HepG2 (cell line): ENCODE data around the gene PARN. TPM values are rescaled to one million over a fixed set of nuclear protein-coding genes. Genes with fewer than 3 reads are reported as not detected.

Source experiments
- GPN1 ChIP-seq: sonication (generic); formaldehyde crosslinking; IDR thresholded peaks from 2 replicates; pipeline ENCODE4 v1.5.1; 2020; ENCODE audit warnings: missing genetic modification reagents, borderline replicate concordance
- HDAC1 ChIP-seq: sonication (generic); formaldehyde crosslinking; IDR thresholded peaks from 2 replicates; pipeline ENCODE4 v1.5.1; 2020; ENCODE audit warnings: mild to moderate bottlenecking, missing genetic modification reagents
- HNRNPK ChIP-seq: fragments of 200-400 bp; formaldehyde crosslinking; IDR thresholded peaks from 2 replicates; pipeline ENCODE4 v1.6.1; 2018; ENCODE audit warnings: low read length, low read depth, moderate library complexity, mild to moderate bottlenecking; ENCODE audit not compliant: poor library complexity, severe bottlenecking
- MTA1 ChIP-seq: sonication (generic); formaldehyde crosslinking; IDR thresholded peaks from 2 replicates; pipeline ENCODE4 v1.4.0; 2020; ENCODE audit warnings: missing genetic modification reagents, mild to moderate bottlenecking, borderline replicate concordance
- NCOR1 ChIP-seq: fragments of 200-600 bp; sonication (generic); IDR thresholded peaks from 2 replicates; pipeline ENCODE4 v1.7.0; 2017; ENCODE audit warnings: antibody characterized with exemption, low read length, borderline replicate concordance
- RNF2 ChIP-seq: fragments of 450-650 bp; conservative IDR thresholded peaks from 2 replicates; pipeline ENCODE4 v1.6.1; 2016; ENCODE audit warnings: low read depth
- ZNF879 ChIP-seq: sonication (generic); formaldehyde crosslinking; IDR thresholded peaks from 2 replicates; pipeline ENCODE4 v1.8.1; 2023; ENCODE audit warnings: missing genetic modification reagents
- polyA plus RNA-seq, 8 experiments: library from polyadenylated mRNA; depleted of rRNA in 3 of 8; stranded (reverse) in 7 of 8; unstranded in 1 of 8; fragments of >200 nt; fragmentation: Illumina TruSeq in 4 of 8; extraction: Trizol in 4 of 8; gene quantifications; 2 replicates each; pipeline versions ENCODE4 v1.2.1 to v1.2.3, GENCODE V29; 2011 to 2016; ENCODE audit warnings: low read depth in 4 of 8, missing spikeins in 1 of 8, mixed read lengths in 1 of 8; ENCODE audit not compliant: insufficient read depth in 1 of 8
- total RNA-seq, 5 experiments: library from RNA; depleted of rRNA; stranded (reverse); fragments of >200 nt; fragmentation: Illumina TruSeq; extraction: Trizol; gene quantifications; 2 replicates each; pipeline ENCODE4 v1.2.3, GENCODE V29; 2016; ENCODE audit warnings: low read depth in 1 of 5
- TF ChIP-seq, protein P1 (sequence below): sonication (generic); formaldehyde crosslinking; IDR thresholded peaks from 2 replicates; pipeline ENCODE4 v1.4.0; 2020; ENCODE audit warnings: missing genetic modification reagents
- TF ChIP-seq, protein P2 (sequence below): sonication (generic); formaldehyde crosslinking; conservative IDR thresholded peaks from 2 replicates; pipeline ENCODE4 v1.8.0; 2022; ENCODE audit warnings: mild to moderate bottlenecking, moderate library complexity, missing genetic modification reagents
- TF ChIP-seq, protein P3 (sequence below): sonication (generic); formaldehyde crosslinking; IDR thresholded peaks from 2 replicates; pipeline ENCODE4 v1.5.0; 2020; ENCODE audit warnings: missing genetic modification reagents
- TF ChIP-seq, protein P4 (sequence below): sonication (generic); formaldehyde crosslinking; IDR thresholded peaks from 2 replicates; pipeline ENCODE4 v1.9.0; 2022; ENCODE audit warnings: low read depth, missing genetic modification reagents
- TF ChIP-seq, protein P5 (sequence below): IDR thresholded peaks from 2 replicates; pipeline ENCODE4 v1.6.1; 2016; ENCODE audit warnings: mild to moderate bottlenecking, missing biosample characterization, missing genetic modification reagents
- TF ChIP-seq, protein P6 (sequence below): IDR thresholded peaks from 2 replicates; pipeline ENCODE4 v1.6.1; 2016; ENCODE audit warnings: mild to moderate bottlenecking
- TF ChIP-seq, protein P7 (sequence below): sonication (generic); formaldehyde crosslinking; IDR thresholded peaks from 2 replicates; pipeline ENCODE4 v1.4.0; 2020; ENCODE audit warnings: missing genetic modification reagents, borderline replicate concordance

Gene PARN
- total and polyA plus RNA-seq, 2 of the 13 experiments (the other 11 are each of a cell fraction or from before 2014, with no cell fraction given), result 13.3 to 47.6 TPM

DNA sequence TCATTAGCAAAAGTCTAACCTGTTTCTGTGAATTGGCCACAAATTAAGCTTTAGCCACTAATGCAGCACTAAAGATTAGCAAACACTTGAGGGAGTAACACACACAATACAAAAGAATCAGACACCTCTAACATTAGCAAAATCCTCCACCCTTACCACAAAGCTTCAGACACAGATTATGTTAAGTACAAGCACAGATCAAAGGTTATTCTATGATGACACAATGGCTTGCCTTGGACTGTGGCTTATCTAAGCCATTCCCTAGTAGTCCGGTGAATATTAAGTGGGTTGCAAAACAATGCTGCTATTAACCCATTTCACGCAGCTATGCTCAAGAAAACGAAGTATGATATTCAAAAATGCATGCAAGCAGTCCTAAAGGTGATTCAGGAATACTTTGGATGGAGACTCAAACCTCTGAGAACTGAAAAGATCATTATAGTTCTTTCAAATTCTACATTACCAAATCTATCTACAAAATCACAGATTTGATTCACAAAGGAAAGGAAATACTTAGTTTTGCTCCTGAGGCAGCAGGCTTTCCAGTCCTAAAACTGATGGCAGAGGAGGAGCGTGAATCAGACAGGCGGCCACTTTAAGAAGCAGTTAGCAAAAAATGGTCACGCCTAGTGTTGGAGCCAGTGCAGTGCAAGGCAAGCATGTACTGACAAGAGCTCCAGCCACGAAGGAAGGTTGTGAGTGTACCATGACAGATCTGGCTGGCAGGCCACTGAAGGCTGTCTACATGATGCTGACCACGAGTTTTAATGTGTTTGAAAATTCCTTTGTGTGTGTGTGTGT, 67.2 kb downstream of the PARN start (continued):
- TF ChIP-seq, protein P1, sequence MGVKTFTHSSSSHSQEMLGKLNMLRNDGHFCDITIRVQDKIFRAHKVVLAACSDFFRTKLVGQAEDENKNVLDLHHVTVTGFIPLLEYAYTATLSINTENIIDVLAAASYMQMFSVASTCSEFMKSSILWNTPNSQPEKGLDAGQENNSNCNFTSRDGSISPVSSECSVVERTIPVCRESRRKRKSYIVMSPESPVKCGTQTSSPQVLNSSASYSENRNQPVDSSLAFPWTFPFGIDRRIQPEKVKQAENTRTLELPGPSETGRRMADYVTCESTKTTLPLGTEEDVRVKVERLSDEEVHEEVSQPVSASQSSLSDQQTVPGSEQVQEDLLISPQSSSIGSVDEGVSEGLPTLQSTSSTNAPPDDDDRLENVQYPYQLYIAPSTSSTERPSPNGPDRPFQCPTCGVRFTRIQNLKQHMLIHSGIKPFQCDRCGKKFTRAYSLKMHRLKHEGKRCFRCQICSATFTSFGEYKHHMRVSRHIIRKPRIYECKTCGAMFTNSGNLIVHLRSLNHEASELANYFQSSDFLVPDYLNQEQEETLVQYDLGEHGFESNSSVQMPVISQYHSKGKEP (CRISPR knock-in tag), result no peak
- TF ChIP-seq, protein P2, sequence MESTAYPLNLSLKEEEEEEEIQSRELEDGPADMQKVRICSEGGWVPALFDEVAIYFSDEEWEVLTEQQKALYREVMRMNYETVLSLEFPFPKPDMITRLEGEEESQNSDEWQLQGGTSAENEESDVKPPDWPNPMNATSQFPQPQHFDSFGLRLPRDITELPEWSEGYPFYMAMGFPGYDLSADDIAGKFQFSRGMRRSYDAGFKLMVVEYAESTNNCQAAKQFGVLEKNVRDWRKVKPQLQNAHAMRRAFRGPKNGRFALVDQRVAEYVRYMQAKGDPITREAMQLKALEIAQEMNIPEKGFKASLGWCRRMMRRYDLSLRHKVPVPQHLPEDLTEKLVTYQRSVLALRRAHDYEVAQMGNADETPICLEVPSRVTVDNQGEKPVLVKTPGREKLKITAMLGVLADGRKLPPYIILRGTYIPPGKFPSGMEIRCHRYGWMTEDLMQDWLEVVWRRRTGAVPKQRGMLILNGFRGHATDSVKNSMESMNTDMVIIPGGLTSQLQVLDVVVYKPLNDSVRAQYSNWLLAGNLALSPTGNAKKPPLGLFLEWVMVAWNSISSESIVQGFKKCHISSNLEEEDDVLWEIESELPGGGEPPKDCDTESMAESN (CRISPR knock-in tag), result 0 out of 2 replicates have a peak, but pooled peaks have one; percentile 42
- TF ChIP-seq NCOR1 (peak; percentile 98), GPN1 (CRISPR knock-in tag) (no peak), ZNF879 (CRISPR knock-in tag) (no peak), HDAC1 (peak; percentile 27; the same call in 1 of the 2 replicates), RNF2 (no peak), MTA1 (CRISPR knock-in tag) (no peak; the same call in 1 of the 2 replicates), HNRNPK (no peak)
- TF ChIP-seq, protein P3, sequence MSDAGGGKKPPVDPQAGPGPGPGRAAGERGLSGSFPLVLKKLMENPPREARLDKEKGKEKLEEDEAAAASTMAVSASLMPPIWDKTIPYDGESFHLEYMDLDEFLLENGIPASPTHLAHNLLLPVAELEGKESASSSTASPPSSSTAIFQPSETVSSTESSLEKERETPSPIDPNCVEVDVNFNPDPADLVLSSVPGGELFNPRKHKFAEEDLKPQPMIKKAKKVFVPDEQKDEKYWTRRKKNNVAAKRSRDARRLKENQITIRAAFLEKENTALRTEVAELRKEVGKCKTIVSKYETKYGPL (CRISPR knock-in tag), result no peak; the same call in 1 of the 2 replicates
- TF ChIP-seq, protein P4, sequence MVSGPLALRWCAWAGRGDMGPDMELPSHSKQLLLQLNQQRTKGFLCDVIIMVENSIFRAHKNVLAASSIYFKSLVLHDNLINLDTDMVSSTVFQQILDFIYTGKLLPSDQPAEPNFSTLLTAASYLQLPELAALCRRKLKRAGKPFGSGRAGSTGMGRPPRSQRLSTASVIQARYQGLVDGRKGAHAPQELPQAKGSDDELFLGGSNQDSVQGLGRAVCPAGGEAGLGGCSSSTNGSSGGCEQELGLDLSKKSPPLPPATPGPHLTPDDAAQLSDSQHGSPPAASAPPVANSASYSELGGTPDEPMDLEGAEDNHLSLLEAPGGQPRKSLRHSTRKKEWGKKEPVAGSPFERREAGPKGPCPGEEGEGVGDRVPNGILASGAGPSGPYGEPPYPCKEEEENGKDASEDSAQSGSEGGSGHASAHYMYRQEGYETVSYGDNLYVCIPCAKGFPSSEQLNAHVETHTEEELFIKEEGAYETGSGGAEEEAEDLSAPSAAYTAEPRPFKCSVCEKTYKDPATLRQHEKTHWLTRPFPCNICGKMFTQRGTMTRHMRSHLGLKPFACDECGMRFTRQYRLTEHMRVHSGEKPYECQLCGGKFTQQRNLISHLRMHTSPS (CRISPR knock-in tag), result no peak
- TF ChIP-seq, protein P5, sequence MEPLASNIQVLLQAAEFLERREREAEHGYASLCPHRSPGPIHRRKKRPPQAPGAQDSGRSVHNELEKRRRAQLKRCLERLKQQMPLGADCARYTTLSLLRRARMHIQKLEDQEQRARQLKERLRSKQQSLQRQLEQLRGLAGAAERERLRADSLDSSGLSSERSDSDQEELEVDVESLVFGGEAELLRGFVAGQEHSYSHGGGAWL (CRISPR knock-in tag), result no peak
- TF ChIP-seq, protein P6, sequence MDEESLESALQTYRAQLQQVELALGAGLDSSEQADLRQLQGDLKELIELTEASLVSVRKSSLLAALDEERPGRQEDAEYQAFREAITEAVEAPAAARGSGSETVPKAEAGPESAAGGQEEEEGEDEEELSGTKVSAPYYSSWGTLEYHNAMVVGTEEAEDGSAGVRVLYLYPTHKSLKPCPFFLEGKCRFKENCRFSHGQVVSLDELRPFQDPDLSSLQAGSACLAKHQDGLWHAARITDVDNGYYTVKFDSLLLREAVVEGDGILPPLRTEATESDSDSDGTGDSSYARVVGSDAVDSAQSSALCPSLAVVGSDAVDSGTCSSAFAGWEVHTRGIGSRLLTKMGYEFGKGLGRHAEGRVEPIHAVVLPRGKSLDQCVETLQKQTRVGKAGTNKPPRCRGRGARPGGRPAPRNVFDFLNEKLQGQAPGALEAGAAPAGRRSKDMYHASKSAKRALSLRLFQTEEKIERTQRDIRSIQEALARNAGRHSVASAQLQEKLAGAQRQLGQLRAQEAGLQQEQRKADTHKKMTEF, result peak; percentile 91
- TF ChIP-seq, protein P7, sequence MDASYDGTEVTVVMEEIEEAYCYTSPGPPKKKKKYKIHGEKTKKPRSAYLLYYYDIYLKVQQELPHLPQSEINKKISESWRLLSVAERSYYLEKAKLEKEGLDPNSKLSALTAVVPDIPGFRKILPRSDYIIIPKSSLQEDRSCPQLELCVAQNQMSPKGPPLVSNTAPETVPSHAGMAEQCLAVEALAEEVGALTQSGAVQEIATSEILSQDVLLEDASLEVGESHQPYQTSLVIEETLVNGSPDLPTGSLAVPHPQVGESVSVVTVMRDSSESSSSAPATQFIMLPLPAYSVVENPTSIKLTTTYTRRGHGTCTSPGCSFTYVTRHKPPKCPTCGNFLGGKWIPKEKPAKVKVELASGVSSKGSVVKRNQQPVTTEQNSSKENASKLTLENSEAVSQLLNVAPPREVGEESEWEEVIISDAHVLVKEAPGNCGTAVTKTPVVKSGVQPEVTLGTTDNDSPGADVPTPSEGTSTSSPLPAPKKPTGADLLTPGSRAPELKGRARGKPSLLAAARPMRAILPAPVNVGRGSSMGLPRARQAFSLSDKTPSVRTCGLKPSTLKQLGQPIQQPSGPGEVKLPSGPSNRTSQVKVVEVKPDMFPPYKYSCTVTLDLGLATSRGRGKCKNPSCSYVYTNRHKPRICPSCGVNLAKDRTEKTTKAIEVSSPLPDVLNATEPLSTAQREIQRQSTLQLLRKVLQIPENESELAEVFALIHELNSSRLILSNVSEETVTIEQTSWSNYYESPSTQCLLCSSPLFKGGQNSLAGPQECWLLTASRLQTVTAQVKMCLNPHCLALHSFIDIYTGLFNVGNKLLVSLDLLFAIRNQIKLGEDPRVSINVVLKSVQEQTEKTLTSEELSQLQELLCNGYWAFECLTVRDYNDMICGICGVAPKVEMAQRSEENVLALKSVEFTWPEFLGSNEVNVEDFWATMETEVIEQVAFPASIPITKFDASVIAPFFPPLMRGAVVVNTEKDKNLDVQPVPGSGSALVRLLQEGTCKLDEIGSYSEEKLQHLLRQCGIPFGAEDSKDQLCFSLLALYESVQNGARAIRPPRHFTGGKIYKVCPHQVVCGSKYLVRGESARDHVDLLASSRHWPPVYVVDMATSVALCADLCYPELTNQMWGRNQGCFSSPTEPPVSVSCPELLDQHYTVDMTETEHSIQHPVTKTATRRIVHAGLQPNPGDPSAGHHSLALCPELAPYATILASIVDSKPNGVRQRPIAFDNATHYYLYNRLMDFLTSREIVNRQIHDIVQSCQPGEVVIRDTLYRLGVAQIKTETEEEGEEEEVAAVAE (CRISPR knock-in tag), result peak; percentile 87
